ENCODE data around the gene BAG3.
"Not testable (repeated sequence)": the region's sequence is repeated elsewhere in the genome, so short reads cannot be mapped to it uniquely, and the experiment has no call there.

BAG3 gene

GRCh38 chr10:119650692-119651513, at the start of gene BAG3:
Gene BAG3, plus strand, starts transcription at chr10:119651380. Its CDS starts 296 bp downstream, at chr10:119651676.
- no peak for DNase-seq

- no peak for DNase-seq
Observed at GRCh38 chr10:119602241-119603095, 48.7 kb upstream of the BAG3 start.

- DNase-seq, result no peak
Observed at GRCh38 chr10:119604468-119604867, 46.7 kb upstream of the BAG3 start.

GRCh38 chr10:119608316-119609155, 42.6 kb upstream of the BAG3 start:
- DNase-seq, result no peak

GRCh38 chr10:119609516-119609915, 41.7 kb upstream of the BAG3 start:
- DNase-seq, result no peak

GRCh38 chr10:119611433-119611832, 39.7 kb upstream of the BAG3 start:
- no peak for DNase-seq

GRCh38 chr10:119613741-119614140, 37.4 kb upstream of the BAG3 start:
- DNase-seq, result no peak

GRCh38 chr10:119614686-119615085, 36.5 kb upstream of the BAG3 start:
- DNase-seq, result no peak

GRCh38 chr10:119616882-119617570, 34.2 kb upstream of the BAG3 start:
- DNase-seq, result no peak

- no peak for DNase-seq
Observed at GRCh38 chr10:119619215-119619614, 32.0 kb upstream of the BAG3 start.

GRCh38 chr10:119619811-119620210, 31.4 kb upstream of the BAG3 start:
- not testable (repeated sequence) for DNase-seq

GRCh38 chr10:119620241-119621077, 30.7 kb upstream of the BAG3 start:
- no peak for DNase-seq

- DNase-seq, result no peak
Observed at GRCh38 chr10:119621078-119621384, 30.1 kb upstream of the BAG3 start.

GRCh38 chr10:119625570-119626280, 25.5 kb upstream of the BAG3 start:
- DNase-seq, result no peak

- DNase-seq, result no peak
Observed at GRCh38 chr10:119630300-119630699, 20.9 kb upstream of the BAG3 start.

GRCh38 chr10:119633538-119634218, 17.5 kb upstream of the BAG3 start:
- no peak for DNase-seq

- DNase-seq, result no peak
Observed at GRCh38 chr10:119634219-119634544, 17.0 kb upstream of the BAG3 start.

GRCh38 chr10:119637631-119638030, 13.5 kb upstream of the BAG3 start:
- no peak for DNase-seq

GRCh38 chr10:119638982-119639381, 12.2 kb upstream of the BAG3 start:
- no peak for DNase-seq

- DNase-seq, result no peak
Observed at GRCh38 chr10:119640384-119640783, 10.8 kb upstream of the BAG3 start.

Measured in NCI-H1417 treated with DMSO at 0.1 percent for 48 hours (cell line).